Hippocampal formation (tissue), 2 donors: Measurements from ENCODE around the gene SAMD15.
"Not testable (repeated sequence)": the region's sequence is repeated elsewhere in the genome, so short reads cannot be mapped to it uniquely, and the experiment has no call there.

Experiments
- DNase-seq, 2 donors: peaks; one replicate each; lab custom pipeline; 2025; lab: John Stamatoyannopoulos, UW

The SAMD15 gene

DNA sequence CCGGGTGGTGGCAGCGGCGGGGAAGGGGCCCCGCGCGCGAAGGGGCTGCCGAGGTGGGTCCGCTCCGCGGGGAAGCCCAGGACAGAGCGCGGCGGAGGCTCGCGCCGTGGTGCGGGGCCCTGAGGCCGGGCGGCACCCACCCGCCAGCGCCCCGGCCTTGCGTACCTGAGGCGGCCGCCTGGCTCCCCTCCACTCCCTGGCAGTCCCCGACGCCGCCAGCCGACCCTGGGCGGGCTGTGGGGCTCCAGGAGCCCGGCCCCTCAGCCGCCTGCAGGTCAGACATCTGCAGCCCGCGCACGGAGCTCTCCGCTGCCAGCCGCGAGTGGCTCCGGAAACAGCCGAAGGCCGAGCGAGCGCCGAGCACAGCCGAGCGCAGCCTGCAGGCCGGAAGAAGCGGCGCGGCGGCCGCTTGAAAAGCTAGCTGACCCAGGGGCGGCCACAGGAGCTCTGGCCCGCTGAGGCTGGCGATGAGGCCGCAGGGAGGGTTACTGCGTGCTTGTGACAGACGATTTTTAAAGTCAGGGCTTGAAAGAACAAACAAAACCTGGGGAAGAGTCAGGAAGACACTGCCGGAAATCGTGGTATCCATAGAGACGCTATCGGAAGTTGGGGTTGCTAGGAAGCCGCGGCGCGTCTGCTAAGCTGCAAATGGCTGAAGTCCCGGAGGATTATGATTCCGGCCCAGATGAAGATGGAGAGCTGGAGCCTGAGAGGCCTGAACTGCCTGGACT, at the start of gene SAMD15, which contains the start of gene TMED8:
SAMD15 (plus strand) TSS at position 609 of the 731 bp plus-strand sequence; CDS start at position 649, 40 bp downstream.
TMED8 (minus strand) TSS at position 324 of the 731 bp plus-strand sequence; CDS start at position 283, 41 bp downstream.
- DNase-seq: peak; percentile 87

DNA sequence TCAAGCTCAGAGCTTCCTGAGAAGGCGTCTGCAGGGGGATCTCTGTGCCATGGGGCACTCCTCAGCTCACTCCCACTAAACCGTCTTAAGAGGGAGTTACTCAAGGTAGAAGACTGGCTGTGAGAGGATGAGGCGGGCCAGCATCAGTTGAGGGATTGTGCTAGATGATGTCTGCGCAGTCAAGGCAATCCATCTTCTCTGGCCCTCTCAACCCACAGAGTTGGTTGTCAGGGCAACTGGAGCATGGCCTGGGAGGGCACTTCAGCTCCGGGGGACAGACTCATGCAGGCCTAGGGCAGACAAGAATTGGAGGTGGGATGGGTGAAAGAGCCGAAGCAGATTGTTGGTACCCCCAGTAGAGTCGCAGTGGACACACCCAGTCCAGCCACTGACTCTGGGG, 47.3 kb upstream of the SAMD15 start:
- DNase-seq: no peak

- DNase-seq: no peak
These were observed 41.6 kb upstream of the SAMD15 start for GRCh38 chr14:77335576-77335975.

- not testable (repeated sequence) for DNase-seq
These were observed 39.9 kb upstream of the SAMD15 start for GRCh38 chr14:77337255-77337654.

DNA sequence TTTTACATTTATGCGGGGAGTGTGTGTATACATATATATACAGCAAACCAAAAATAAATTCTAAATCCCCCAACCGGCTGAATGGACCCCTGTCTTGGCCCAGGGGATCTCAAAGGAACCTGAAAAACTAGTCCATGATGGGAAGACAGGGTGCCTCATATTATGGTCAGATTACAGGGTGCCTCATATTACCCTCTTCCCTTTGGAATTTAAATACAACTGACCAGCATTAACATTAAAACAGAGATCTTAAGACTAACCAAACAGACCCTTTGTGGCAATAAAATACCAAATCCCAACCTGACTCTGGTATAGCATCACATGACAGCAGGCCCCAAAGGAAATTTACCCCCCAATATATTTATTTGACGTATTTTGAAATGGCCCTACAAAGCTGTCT, 39.3 kb upstream of the SAMD15 start:
- DNase-seq: no peak

DNA sequence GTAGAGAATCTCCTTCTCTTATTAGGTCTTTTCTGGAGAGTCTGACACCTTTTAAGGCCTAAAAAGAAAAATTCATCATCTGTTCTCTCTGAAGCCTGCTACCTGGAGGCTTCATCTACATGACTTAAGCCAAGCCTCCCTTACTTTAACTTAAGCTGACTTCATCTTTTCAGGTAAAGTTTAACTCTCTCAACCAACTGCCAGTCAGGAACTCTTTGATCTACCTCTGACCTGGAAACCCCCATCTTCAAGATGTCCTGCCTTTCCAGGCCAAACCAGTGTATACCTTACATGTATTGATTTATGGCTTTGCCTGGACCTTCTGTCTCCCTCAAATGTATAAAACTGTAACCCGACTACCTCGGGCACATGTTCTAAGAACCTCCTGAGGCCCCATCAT, 38.9 kb upstream of the SAMD15 start:
- DNase-seq: no peak

GRCh38 chr14:77339407-77339806, 37.8 kb upstream of the SAMD15 start:
- DNase-seq: no peak

GRCh38 chr14:77340389-77340788, 36.8 kb upstream of the SAMD15 start:
- DNase-seq: no peak

- DNase-seq: no peak
These were observed 34.3 kb upstream of the SAMD15 start for GRCh38 chr14:77342726-77343397.

DNA sequence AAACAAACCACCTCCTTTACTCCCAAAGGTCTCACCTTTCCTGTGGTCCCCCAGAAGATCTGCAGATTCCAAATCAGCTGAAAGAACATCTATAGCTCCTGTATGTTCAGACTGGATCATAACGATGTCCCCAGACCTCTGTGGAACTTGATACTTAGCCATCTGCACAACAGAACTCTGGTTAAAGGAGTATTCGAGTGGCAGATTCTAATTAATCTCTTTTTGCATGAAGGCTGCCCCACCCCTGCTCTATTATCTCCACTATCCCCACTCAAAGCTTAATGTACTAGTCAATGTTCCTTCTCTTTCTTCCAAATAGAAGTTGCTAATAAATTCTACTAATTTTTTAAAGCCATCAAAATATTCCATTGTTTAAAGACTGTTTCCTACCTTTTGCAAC, 33.5 kb upstream of the SAMD15 start:
- DNase-seq: no peak

DNA sequence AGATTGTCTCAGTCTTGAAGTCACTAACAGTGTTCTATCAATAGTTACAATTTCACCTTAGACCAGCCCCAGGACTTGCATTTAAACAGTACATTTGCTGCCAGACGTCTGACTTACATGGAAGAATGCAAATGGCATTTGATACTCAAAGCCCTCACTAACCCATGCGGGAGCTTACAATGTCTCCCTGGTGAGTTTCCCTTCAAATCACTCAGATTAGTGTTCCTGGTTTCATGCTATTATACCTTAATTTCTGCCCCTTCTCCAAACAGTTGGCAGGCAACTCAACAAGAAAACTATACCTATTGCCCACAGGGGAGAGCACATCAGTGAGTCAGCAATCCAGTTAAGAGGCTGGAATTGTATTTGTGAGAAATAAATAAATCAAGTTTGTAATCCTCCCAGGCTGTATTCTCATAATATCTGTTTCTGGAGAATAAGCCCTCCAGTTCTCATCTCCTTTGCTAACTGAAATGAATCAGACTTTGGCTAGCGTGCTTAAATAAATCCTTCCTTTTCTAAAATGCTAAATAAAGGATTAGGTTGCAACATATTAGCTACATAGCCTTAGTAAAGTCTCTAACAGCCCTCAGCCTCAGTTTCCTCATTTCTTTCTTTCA, 32.7 kb upstream of the SAMD15 start:
- no peak for DNase-seq

- DNase-seq: no peak
These were observed 30.7 kb upstream of the SAMD15 start for GRCh38 chr14:77346495-77346894.

- DNase-seq: no peak
These were observed 29.4 kb upstream of the SAMD15 start for GRCh38 chr14:77347751-77348150.

DNA sequence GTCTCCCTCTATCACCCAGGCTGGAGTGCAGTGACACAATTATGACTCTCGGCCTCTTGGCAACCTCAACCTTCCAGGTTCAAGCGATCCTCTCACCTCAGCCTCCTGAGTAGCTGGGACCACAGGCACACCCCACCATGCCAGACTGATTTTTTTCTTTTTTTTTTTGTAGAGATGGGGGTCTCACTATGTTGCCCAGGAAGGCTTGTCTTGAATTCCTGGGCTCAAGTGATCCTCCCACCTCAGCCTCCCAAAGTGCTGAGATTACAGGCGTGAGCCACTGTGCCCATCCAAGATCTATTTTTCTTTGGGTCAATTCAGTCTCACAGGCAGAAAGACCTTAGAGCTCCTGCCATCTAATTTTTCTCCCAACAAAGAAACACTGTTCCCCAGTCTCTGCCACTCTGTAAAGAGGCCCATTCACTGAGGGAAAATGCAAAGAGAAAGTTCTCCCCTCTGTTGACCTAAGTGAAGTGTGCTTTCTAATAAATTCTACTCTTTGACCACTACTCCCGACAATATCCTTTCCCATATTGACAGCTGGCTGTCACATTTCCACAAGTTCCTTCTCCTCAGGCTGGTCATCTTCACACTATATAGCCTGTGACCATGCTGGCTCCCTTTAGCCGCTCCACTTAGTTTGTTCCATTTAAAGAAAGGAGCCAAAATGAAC, 23.6 kb upstream of the SAMD15 start:
- no peak for DNase-seq

GRCh38 chr14:77355811-77356210, 21.4 kb upstream of the SAMD15 start:
- no peak for DNase-seq

GRCh38 chr14:77356899-77357298, 20.3 kb upstream of the SAMD15 start:
- DNase-seq: no peak

GRCh38 chr14:77359626-77360025, 17.6 kb upstream of the SAMD15 start:
- no peak for DNase-seq

DNA sequence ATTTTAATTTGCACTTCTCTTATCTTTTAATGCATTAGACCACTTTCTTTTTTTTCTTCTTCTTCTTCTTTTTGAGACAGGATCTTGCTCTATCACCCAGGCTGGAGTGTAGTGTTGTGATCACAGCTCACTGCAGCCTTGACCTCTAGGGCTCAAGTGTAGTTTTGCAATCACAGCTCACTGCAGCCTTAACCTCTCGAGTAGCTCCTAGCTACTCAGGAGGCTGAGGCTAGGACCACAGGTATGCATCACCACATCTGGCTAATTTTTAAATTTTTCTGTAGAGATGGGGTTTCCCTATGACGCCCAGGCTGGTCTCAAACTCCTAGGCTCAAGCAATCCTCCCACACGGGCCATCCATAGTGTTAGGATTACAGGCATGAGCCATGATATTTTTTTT, 13.0 kb upstream of the SAMD15 start:
- no peak for DNase-seq

GRCh38 chr14:77369285-77369684, 7.9 kb upstream of the SAMD15 start:
- DNase-seq: no peak

- DNase-seq: no peak
These were observed 4.8 kb upstream of the SAMD15 start for GRCh38 chr14:77372304-77372841.

DNA sequence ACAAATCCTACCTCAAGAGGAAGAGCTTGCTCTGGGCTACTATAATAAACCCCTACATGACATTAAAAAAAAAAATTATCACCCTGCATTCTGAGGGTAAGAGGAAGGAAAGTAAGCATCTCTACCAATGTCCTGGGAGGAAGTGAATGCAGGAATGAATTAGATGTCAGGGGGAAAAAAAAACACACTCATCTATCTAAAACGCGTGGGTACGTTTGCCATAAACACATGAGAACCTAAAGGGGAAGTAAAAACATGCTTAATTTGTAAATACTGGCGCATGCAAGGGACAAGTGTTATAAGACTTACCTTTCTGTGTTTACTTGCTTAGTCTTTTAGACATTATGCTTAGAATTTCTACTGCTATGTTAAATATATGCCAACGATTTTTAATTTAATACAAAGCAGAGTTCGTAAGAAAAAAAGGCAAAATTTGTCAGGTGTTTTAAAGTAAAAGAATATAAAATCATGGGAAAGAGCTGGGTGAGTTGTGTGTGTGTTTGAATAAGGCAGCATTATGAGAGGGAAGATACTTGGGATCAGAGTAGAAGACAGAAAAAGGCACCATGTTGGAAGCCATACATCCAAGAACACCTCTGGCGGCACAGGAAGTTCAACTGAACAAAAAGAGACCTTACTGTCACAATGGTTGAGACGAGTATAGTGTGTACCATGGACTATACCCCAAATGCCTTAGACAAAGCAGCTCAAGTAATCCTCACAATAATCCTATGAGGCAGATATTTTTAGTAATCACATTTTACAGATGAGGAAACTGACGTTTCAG, 1.8 kb upstream of the SAMD15 start:
- DNase-seq: no peak
